ENCODE results near the gene RNF25.

RNF25 gene

GRCh38 chr2:218671654-218672566 lies at the start of gene RNF25, which contains the start of gene STK36:
TSS of gene RNF25 (minus strand) at chr2:218672002. CDS start at chr2:218671970, 32 bp downstream.
TSS of gene STK36 (plus strand) at chr2:218672086. CDS start at chr2:218672830, 744 bp downstream.
- Histone ChIP-seq H3K4me1 (ENCODE audit: control insufficient read depth, insufficient read depth, low read length) (peaks cover 13% of the 10 kb centered on the region), H3K9ac (ENCODE audit: low read length) (peak within 1 kb of the TSS; percentile 96), H3K4me3 (ENCODE audit: low read length) (peak within 1 kb of the TSS; percentile 97), H3K9me3 (ENCODE audit: control insufficient read depth, low read length) (no peaks in the 10 kb centered on the region), H3K36me3 (ENCODE audit: control insufficient read depth, insufficient read depth, low read length, severe bottlenecking) (peaks cover 18% of the 10 kb centered on the region), H3K27me3 (replicated peaks; ENCODE audit: control insufficient read depth, insufficient read depth, low read length) (no peaks in the 10 kb centered on the region)
- DNase-seq (ENCODE audit: low read depth): peak; percentile 97

GRCh38 chr2:218721488-218721887 lies 49.7 kb upstream of the RNF25 start:
- Histone ChIP-seq H3K36me3 (ENCODE audit: control insufficient read depth, insufficient read depth, low read length, severe bottlenecking) (no peaks in the 10 kb centered on the region), H3K9ac (ENCODE audit: low read length) (no peak overlapping the region), H3K9me3 (ENCODE audit: control insufficient read depth, low read length) (peaks cover 6% of the 10 kb centered on the region), H3K4me3 (ENCODE audit: low read length) (no peak overlapping the region), H3K27me3 (replicated peaks; ENCODE audit: control insufficient read depth, insufficient read depth, low read length) (no peaks in the 10 kb centered on the region), H3K4me1 (ENCODE audit: control insufficient read depth, insufficient read depth, low read length) (peaks cover 12% of the 10 kb centered on the region)
- no peak for DNase-seq (ENCODE audit: low read depth)

GRCh38 chr2:218720048-218721041 lies 48.5 kb upstream of the RNF25 start:
- Histone ChIP-seq H3K4me3 (ENCODE audit: low read length) (no peak overlapping the region), H3K36me3 (ENCODE audit: control insufficient read depth, insufficient read depth, low read length, severe bottlenecking) (no peaks in the 10 kb centered on the region), H3K9me3 (ENCODE audit: control insufficient read depth, low read length) (no peaks in the 10 kb centered on the region), H3K9ac (ENCODE audit: low read length) (no peak overlapping the region), H3K4me1 (ENCODE audit: control insufficient read depth, insufficient read depth, low read length) (peaks cover 12% of the 10 kb centered on the region), H3K27me3 (replicated peaks; ENCODE audit: control insufficient read depth, insufficient read depth, low read length) (no peaks in the 10 kb centered on the region)
- DNase-seq (ENCODE audit: low read depth): no peak

GRCh38 chr2:218719457-218719856 lies 47.7 kb upstream of the RNF25 start:
- Histone ChIP-seq H3K27me3 (replicated peaks; ENCODE audit: control insufficient read depth, insufficient read depth, low read length) (no peaks in the 10 kb centered on the region), H3K9ac (ENCODE audit: low read length) (no peak overlapping the region), H3K36me3 (ENCODE audit: control insufficient read depth, insufficient read depth, low read length, severe bottlenecking) (no peaks in the 10 kb centered on the region), H3K4me1 (ENCODE audit: control insufficient read depth, insufficient read depth, low read length) (peaks cover 12% of the 10 kb centered on the region), H3K4me3 (ENCODE audit: low read length) (no peak overlapping the region), H3K9me3 (ENCODE audit: control insufficient read depth, low read length) (no peaks in the 10 kb centered on the region)
- no peak for DNase-seq (ENCODE audit: low read depth)

GRCh38 chr2:218718058-218718457 lies 46.3 kb upstream of the RNF25 start:
- DNase-seq (ENCODE audit: low read depth): no peak
- H3K9me3 ChIP-seq (ENCODE audit: control insufficient read depth, low read length): no peaks in the 10 kb centered on the region
- H3K9ac ChIP-seq (ENCODE audit: low read length): no peak overlapping the region
- no peaks in the 10 kb centered on the region for H3K36me3 ChIP-seq (ENCODE audit: control insufficient read depth, insufficient read depth, low read length, severe bottlenecking)
- H3K27me3 ChIP-seq (replicated peaks; ENCODE audit: control insufficient read depth, insufficient read depth, low read length): no peaks in the 10 kb centered on the region
- H3K4me3 ChIP-seq (ENCODE audit: low read length): no peak overlapping the region
- H3K4me1 ChIP-seq (ENCODE audit: control insufficient read depth, insufficient read depth, low read length): peaks cover 3% of the 10 kb centered on the region

GRCh38 chr2:218717262-218717661 lies 45.5 kb upstream of the RNF25 start:
- Histone ChIP-seq H3K27me3 (replicated peaks; ENCODE audit: control insufficient read depth, insufficient read depth, low read length) (no peaks in the 10 kb centered on the region), H3K4me3 (ENCODE audit: low read length) (no peak overlapping the region), H3K4me1 (ENCODE audit: control insufficient read depth, insufficient read depth, low read length) (peaks cover 3% of the 10 kb centered on the region), H3K9ac (ENCODE audit: low read length) (no peak overlapping the region), H3K9me3 (ENCODE audit: control insufficient read depth, low read length) (no peaks in the 10 kb centered on the region), H3K36me3 (ENCODE audit: control insufficient read depth, insufficient read depth, low read length, severe bottlenecking) (no peaks in the 10 kb centered on the region)
- DNase-seq (ENCODE audit: low read depth): no peak

- peaks cover 10% of the 10 kb centered on the region for H3K4me1 ChIP-seq (ENCODE audit: control insufficient read depth, insufficient read depth, low read length)
- no peak overlapping the region for H3K4me3 ChIP-seq (ENCODE audit: low read length)
- DNase-seq (ENCODE audit: low read depth): no peak
- H3K27me3 ChIP-seq (replicated peaks; ENCODE audit: control insufficient read depth, insufficient read depth, low read length): no peaks in the 10 kb centered on the region
- no peak overlapping the region for H3K9ac ChIP-seq (ENCODE audit: low read length)
- H3K9me3 ChIP-seq (ENCODE audit: control insufficient read depth, low read length): no peaks in the 10 kb centered on the region
- H3K36me3 ChIP-seq (ENCODE audit: control insufficient read depth, insufficient read depth, low read length, severe bottlenecking): no peaks in the 10 kb centered on the region
Observed at GRCh38 chr2:218716070-218716469, 44.3 kb upstream of the RNF25 start.

- H3K4me3 ChIP-seq (ENCODE audit: low read length): no peak overlapping the region
- DNase-seq (ENCODE audit: low read depth): no peak
- no peaks in the 10 kb centered on the region for H3K27me3 ChIP-seq (replicated peaks; ENCODE audit: control insufficient read depth, insufficient read depth, low read length)
- H3K36me3 ChIP-seq (ENCODE audit: control insufficient read depth, insufficient read depth, low read length, severe bottlenecking): no peaks in the 10 kb centered on the region
- peaks cover 10% of the 10 kb centered on the region for H3K4me1 ChIP-seq (ENCODE audit: control insufficient read depth, insufficient read depth, low read length)
- H3K9me3 ChIP-seq (ENCODE audit: control insufficient read depth, low read length): no peaks in the 10 kb centered on the region
- H3K9ac ChIP-seq (ENCODE audit: low read length): no peak overlapping the region
Observed at GRCh38 chr2:218713922-218714321, 42.1 kb upstream of the RNF25 start.

GRCh38 chr2:218711550-218711929 lies 39.7 kb upstream of the RNF25 start:
- Histone ChIP-seq H3K4me3 (ENCODE audit: low read length) (peak overlapping the region; percentile 82), H3K4me1 (ENCODE audit: control insufficient read depth, insufficient read depth, low read length) (peaks cover 8% of the 10 kb centered on the region), H3K9me3 (ENCODE audit: control insufficient read depth, low read length) (no peaks in the 10 kb centered on the region), H3K36me3 (ENCODE audit: control insufficient read depth, insufficient read depth, low read length, severe bottlenecking) (no peaks in the 10 kb centered on the region), H3K9ac (ENCODE audit: low read length) (peak overlapping the region; percentile 89), H3K27me3 (replicated peaks; ENCODE audit: control insufficient read depth, insufficient read depth, low read length) (no peaks in the 10 kb centered on the region)
- DNase-seq (ENCODE audit: low read depth): peak; percentile 23

- Histone ChIP-seq H3K9me3 (ENCODE audit: control insufficient read depth, low read length) (no peaks in the 10 kb centered on the region), H3K4me3 (ENCODE audit: low read length) (peak within 1 kb of the TSS; percentile 82), H3K27me3 (replicated peaks; ENCODE audit: control insufficient read depth, insufficient read depth, low read length) (no peaks in the 10 kb centered on the region), H3K36me3 (ENCODE audit: control insufficient read depth, insufficient read depth, low read length, severe bottlenecking) (no peaks in the 10 kb centered on the region), H3K4me1 (ENCODE audit: control insufficient read depth, insufficient read depth, low read length) (peaks cover 12% of the 10 kb centered on the region), H3K9ac (ENCODE audit: low read length) (peak within 1 kb of the TSS; percentile 89)
- DNase-seq (ENCODE audit: low read depth): peak; percentile 100
Observed at GRCh38 chr2:218710687-218711549, 39.1 kb upstream of the RNF25 start, which contains the start of gene TTLL4. TSS of gene TTLL4 (plus strand) at chr2:218710835. CDS start at chr2:218737677, 26,842 bp downstream.
